ENCODE results near the gene TUSC2. TPM values are rescaled to one million over a fixed set of nuclear protein-coding genes. Genes with fewer than 3 reads are reported as not detected.

Gene TUSC2
- total RNA-seq, 1 experiment from 2014 or later = 34.0 TPM

GRCh38 chr3:50298836-50299637, 29.0 kb downstream of the TUSC2 start, which contains the start of the genes HYAL3 and NAA80:
HYAL3 (minus strand) TSS chr3:50299405; CDS start chr3:50295602, 3,803 bp downstream.
NAA80 (minus strand) TSS chr3:50299405; CDS start chr3:50297463, 1,942 bp downstream.
- no peak within 1 kb of the TSS for H2AFZ ChIP-seq (ENCODE audit: low read depth, low read length, poor library complexity, severe bottlenecking)
- no peaks in the 10 kb centered on the region for H4K20me1 ChIP-seq (ENCODE audit: insufficient read depth)
- POLR2A ChIA-PET = interaction anchor here (0.6 to 2.0 kb wide), 10 partner anchors 16 to 104 kb away, joined by 3 to 12 read pairs (median 4); partner anchors contain the start of genes GNAI2, RASSF1 and TUSC2
- peaks cover 3% of the 10 kb centered on the region; the same call in 1 of the 2 replicates for H3K79me2 ChIP-seq (ENCODE audit: insufficient read depth, low read length)
- H3K27ac ChIP-seq (ENCODE audit: low read depth, low read length) = peak within 1 kb of the TSS; percentile 73
- RAD21 ChIA-PET (ENCODE audit: low non-redundant PET in 1 of 2, low total read pairs in 2 of 2, uncharacterized antibody in 2 of 2, unreplicated experiment in 2 of 2) = interaction anchor here (0.5 to 1.3 kb wide), 8 partner anchors 14 to 1178 kb away, joined by 3 to 5 read pairs (median 4); no protein-coding TSS in a partner anchor
- DNase-seq (ENCODE audit: low read depth, low spot score) (peak; percentile 99), ATAC-seq (peak; percentile 83)
- intact Hi-C loops (cut with micrococcal nuclease) = no loop called here
- CTCF ChIA-PET = interaction anchor here (0.5 to 1.4 kb wide), 10 partner anchors 18 to 87 kb away, joined by 3 to 9 read pairs (median 4); partner anchors contain the start of gene TUSC2
- TF ChIP-seq ZBTB33 (IDR thresholded peaks at IDR 0.05; ENCODE audit: extremely low read depth, insufficient replicate concordance, low read length) (peak; percentile 40), POLR2A (IDR thresholded peaks at IDR 0.05; ENCODE audit: borderline replicate concordance, extremely low read depth, insufficient read depth, insufficient read length) (peak; percentile 72), SIN3A (IDR thresholded peaks at IDR 0.05; ENCODE audit: low read depth) (no peak), TCF7L2 (IDR thresholded peaks at IDR 0.05; ENCODE audit: borderline replicate concordance, extremely low read depth, insufficient read depth, insufficient read length) (peak; percentile 28), CBX3 (IDR thresholded peaks at IDR 0.05; ENCODE audit: low read depth) (no peak), ELF1 (IDR thresholded peaks at IDR 0.05; ENCODE audit: borderline replicate concordance, low read depth) (no peak), POLR2AphosphoS5 (IDR thresholded peaks at IDR 0.05; ENCODE audit: low read depth, low read length) (peak; percentile 95), EZH2 (IDR thresholded peaks at IDR 0.05) (no peak), EZH2phosphoT487 (IDR thresholded peaks at IDR 0.05; ENCODE audit: borderline replicate concordance) (no peak), SRF (IDR thresholded peaks at IDR 0.05; ENCODE audit: low read depth) (no peak), CTCF (IDR thresholded peaks at IDR 0.05 in 2 of 3, conservative IDR thresholded peaks at IDR 0.05 in 1 of 3; ENCODE audit: borderline replicate concordance in 1 of 3, insufficient read depth in 1 of 3, low read depth in 2 of 3, low read length in 2 of 3) (peak in 2 of 3 experiments; percentile 11 to 30; a peak in 3 of 6 replicates), ZFX (IDR thresholded peaks at IDR 0.05) (peak; percentile 34; the same call in 1 of the 2 replicates)
- H3K9me2 ChIP-seq (ENCODE audit: insufficient read depth) = no peaks in the 10 kb centered on the region
- peak within 1 kb of the TSS; percentile 97 for H3K4me2 ChIP-seq (ENCODE audit: low read length)
- peak within 1 kb of the TSS; percentile 91 for H3K9ac ChIP-seq (ENCODE audit: low read length)
- H3K4me3 ChIP-seq (replicated peaks in 1 of 2; ENCODE audit: low read depth in 1 of 2, low read length in 2 of 2) = peak within 1 kb of the TSS; percentile 55 to 92
- TSS peak; percentile 41 for BruUV-seq (replicated peaks)
- no peaks in the 10 kb centered on the region for H3K27me3 ChIP-seq (ENCODE audit: insufficient read depth, low read length)
- H3K36me3 ChIP-seq (ENCODE audit: control insufficient read depth in 1 of 2, insufficient read depth in 2 of 2, low read length in 2 of 2) = no peaks in the 10 kb centered on the region
- no peaks in the 10 kb centered on the region for H3K9me3 ChIP-seq (ENCODE audit: control insufficient read depth in 1 of 2, insufficient read depth in 1 of 2, low read depth in 1 of 2, low read length in 2 of 2)
- peaks cover 21 to 47% of the 10 kb centered on the region in 2 experiments for H3K4me1 ChIP-seq (ENCODE audit: control insufficient read depth in 1 of 2, insufficient read depth in 2 of 2, low read length in 2 of 2)
